Gastrocnemius medialis (tissue), 4 donors: ENCODE data around the gene OR4D1.

Experiments
- CTCF ChIP-seq, 5 experiments: fragments of 450-650 bp in 3 of 5; fragments of 200-600 bp in 2 of 5; sonication (generic) in 2 of 5; IDR thresholded peaks in 4 of 5; conservative IDR thresholded peaks in 1 of 5; 1 replicate in 4 of 5; 2 replicates in 1 of 5; pipeline ENCODE4 v1.5.1; 2016 to 2019; ENCODE audit warnings: antibody characterized with exemption in 5 of 5, mild to moderate bottlenecking in 3 of 5, moderate library complexity in 3 of 5
- POLR2A ChIP-seq, 2 donors: fragments of 450-650 bp; IDR thresholded peaks; one replicate each; pipeline ENCODE4 v1.6.1; 2017; ENCODE audit warnings: antibody characterized with exemption in 2 of 2, mild to moderate bottlenecking in 2 of 2, moderate library complexity in 2 of 2

GRCh38 chr17:58117382-58117781 lies 30.8 kb upstream of the OR4D1 start:
- no peak for TF ChIP-seq POLR2A (IDR thresholded peaks at IDR 0.05)
- no peak for TF ChIP-seq CTCF (IDR thresholded peaks at IDR 0.05 in 4 of 5, conservative IDR thresholded peaks at IDR 0.05 in 1 of 5)
